Chondrocyte (in vitro differentiated cells): ENCODE results near the gene LEMD3. TPM values are rescaled to one million over a fixed set of nuclear protein-coding genes. Genes with fewer than 3 reads are reported as not detected.
A peak's percentile ranks its signal among the peaks of the same experiment; 100 is the strongest.

Source experiments
- DNase-seq: peaks from one replicate; pipeline ENCODE4 v3.0.0; 2021; ENCODE audit warnings: mixed read lengths, low spot score
- H3K27ac Mint-ChIP-seq: one replicate; pipeline ENCODE4 v1.8.0; 2021; ENCODE audit warnings: mild to moderate bottlenecking, moderate library complexity, mixed read lengths; ENCODE audit not compliant: unreplicated experiment
- H3K27me3 Mint-ChIP-seq: 2 replicates; pipeline ENCODE4 v1.8.0; 2021; ENCODE audit warnings: low read depth, mixed read lengths
- H3K36me3 Mint-ChIP-seq: 2 replicates; pipeline ENCODE4 v1.8.0; 2021; ENCODE audit warnings: low read depth, mixed read lengths
- H3K4me1 Mint-ChIP-seq: 2 replicates; pipeline ENCODE4 v1.8.0; 2021; ENCODE audit warnings: low read depth, mild to moderate bottlenecking, mixed read lengths
- H3K4me3 Mint-ChIP-seq: one replicate; pipeline ENCODE4 v1.8.0; 2021; ENCODE audit warnings: mild to moderate bottlenecking, moderate library complexity, mixed read lengths; ENCODE audit not compliant: unreplicated experiment
- H3K9me3 Mint-ChIP-seq: 2 replicates; pipeline ENCODE4 v1.8.0; 2021; ENCODE audit warnings: low read depth, mixed read lengths
- total RNA-seq: library from RNA; stranded (reverse); gene quantifications from 3 replicates; pipeline ENCODE4 v1.2.1, GENCODE V29; 2021
- TF ChIP-seq, protein P1 (sequence below): fragments of 200-600 bp; sonication (generic); IDR thresholded peaks from 2 replicates; pipeline ENCODE4 v1.5.0; 2021; ENCODE audit warnings: antibody characterized with exemption, mild to moderate bottlenecking, moderate library complexity

Gene LEMD3
- total RNA-seq, 1 donor from 2014 or later: 21.8 TPM

DNA sequence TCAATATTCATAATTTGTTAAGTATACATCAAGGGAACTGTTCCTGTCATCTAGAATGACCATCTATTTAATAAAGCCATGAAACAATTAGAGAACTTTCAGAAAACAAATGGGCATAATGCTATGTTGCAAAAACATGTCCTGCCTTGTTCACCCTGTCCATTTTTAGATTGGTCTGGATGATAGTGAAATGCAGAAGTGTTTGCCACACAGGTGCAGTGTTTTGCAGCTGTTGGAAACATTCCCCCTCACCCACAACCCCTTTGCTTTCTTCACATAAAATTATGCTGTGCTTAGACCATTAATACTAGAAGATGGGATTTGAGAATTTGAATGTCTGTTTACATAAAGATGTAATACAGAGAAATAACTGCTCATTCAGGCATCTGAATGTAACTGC, 36.5 kb downstream of the LEMD3 start:
- H3K4me3 Mint-ChIP-seq: no peak overlapping the region
- TF ChIP-seq, protein P1, sequence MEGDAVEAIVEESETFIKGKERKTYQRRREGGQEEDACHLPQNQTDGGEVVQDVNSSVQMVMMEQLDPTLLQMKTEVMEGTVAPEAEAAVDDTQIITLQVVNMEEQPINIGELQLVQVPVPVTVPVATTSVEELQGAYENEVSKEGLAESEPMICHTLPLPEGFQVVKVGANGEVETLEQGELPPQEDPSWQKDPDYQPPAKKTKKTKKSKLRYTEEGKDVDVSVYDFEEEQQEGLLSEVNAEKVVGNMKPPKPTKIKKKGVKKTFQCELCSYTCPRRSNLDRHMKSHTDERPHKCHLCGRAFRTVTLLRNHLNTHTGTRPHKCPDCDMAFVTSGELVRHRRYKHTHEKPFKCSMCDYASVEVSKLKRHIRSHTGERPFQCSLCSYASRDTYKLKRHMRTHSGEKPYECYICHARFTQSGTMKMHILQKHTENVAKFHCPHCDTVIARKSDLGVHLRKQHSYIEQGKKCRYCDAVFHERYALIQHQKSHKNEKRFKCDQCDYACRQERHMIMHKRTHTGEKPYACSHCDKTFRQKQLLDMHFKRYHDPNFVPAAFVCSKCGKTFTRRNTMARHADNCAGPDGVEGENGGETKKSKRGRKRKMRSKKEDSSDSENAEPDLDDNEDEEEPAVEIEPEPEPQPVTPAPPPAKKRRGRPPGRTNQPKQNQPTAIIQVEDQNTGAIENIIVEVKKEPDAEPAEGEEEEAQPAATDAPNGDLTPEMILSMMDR: no peak
- no peak overlapping the region for H3K27ac Mint-ChIP-seq
- H3K36me3 Mint-ChIP-seq: no peaks in the 10 kb centered on the region
- DNase-seq: no peak
- no peaks in the 10 kb centered on the region for H3K27me3 Mint-ChIP-seq
- H3K9me3 Mint-ChIP-seq: no peaks in the 10 kb centered on the region
- H3K4me1 Mint-ChIP-seq: peaks cover 11% of the 10 kb centered on the region

DNA sequence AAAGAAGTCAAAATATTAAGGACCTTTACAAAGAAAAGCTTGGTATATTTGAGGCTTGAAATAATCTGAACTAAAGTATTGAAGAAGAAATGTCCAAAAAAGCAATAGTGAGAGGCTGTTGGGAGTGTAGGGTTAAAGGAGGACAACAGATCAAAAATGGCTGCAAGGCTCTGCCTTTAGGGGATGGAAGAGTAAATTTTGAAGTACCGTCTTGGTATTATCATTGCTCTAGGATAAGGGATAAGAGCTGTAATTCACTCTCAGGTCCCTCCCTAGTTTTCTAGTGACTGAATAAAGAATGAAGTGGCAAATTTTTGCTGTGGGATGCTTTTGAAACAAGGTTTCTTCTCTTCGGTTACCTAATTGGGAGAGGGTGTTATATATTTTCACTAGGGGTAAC, 38.7 kb downstream of the LEMD3 start:
- Mint-ChIP-seq H3K9me3 (no peaks in the 10 kb centered on the region), H3K27ac (no peak overlapping the region)

DNA sequence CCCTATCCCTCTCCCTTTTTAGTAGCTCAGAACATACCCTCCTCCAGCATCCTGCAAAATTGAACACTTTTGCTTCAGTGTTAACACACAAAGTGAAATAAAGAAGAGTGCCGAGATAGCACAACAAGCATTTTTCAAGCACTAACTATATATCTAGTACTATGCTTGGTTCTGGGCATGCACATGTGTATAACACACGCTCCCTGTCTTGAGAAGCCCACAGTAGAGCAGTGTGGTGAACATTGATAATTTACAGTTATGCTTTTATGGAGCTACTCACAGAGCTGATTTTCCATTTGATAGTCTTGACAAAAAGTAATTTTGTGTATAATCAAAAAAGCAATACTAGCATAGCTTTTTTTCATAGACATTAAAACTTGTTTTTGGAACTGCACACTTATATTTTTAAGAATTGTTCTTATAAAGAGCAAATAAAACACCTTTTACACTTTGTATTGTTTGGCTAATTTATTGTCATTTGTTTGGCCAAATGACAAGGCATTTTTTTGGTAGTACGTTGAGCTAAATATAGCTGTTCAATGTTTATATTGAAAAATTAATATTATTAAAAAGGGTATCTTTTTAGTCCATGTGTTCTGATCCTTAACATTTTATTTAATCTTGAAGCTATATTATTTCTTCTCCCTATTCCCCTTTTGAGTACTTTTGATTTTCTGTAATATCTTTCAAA, 39.7 kb downstream of the LEMD3 start:
- H3K27me3 Mint-ChIP-seq: no peaks in the 10 kb centered on the region
- H3K36me3 Mint-ChIP-seq: peaks cover 4% of the 10 kb centered on the region
- TF ChIP-seq, protein P1: no peak
- no peak for DNase-seq
- peaks cover 11% of the 10 kb centered on the region for H3K4me1 Mint-ChIP-seq
- no peaks in the 10 kb centered on the region for H3K9me3 Mint-ChIP-seq
- H3K4me3 Mint-ChIP-seq: no peak overlapping the region
- peak overlapping the region; percentile 69 for H3K27ac Mint-ChIP-seq

More for the DNA sequence above, 38.7 kb downstream of the LEMD3 start:
- Mint-ChIP-seq H3K4me3 (no peak overlapping the region), H3K36me3 (peaks cover 4% of the 10 kb centered on the region), H3K27me3 (no peaks in the 10 kb centered on the region), H3K4me1 (peaks cover 11% of the 10 kb centered on the region)
- TF ChIP-seq, protein P1: no peak
- no peak for DNase-seq

DNA sequence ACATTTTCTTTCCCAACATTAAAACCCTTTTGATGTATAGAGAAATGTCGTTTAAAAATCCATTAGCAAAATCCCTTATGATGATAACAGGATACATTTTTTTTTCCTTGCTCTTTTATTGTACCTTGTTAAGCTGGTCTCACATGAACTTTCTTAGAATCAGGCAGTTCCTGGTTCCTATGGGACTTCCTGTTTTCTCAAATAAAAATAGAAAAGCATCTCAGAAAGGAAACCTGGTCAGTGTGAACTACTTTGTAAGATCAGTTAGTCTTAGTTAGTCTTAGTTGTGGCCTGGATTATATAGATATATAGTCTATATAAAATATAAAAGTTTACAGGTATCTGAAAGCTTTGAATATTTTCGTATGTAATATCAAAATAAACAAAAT, 40.3 kb downstream of the LEMD3 start:
- peak overlapping the region; percentile 69 for H3K27ac Mint-ChIP-seq
- no peaks in the 10 kb centered on the region for H3K9me3 Mint-ChIP-seq
- H3K4me3 Mint-ChIP-seq: no peak overlapping the region

DNA sequence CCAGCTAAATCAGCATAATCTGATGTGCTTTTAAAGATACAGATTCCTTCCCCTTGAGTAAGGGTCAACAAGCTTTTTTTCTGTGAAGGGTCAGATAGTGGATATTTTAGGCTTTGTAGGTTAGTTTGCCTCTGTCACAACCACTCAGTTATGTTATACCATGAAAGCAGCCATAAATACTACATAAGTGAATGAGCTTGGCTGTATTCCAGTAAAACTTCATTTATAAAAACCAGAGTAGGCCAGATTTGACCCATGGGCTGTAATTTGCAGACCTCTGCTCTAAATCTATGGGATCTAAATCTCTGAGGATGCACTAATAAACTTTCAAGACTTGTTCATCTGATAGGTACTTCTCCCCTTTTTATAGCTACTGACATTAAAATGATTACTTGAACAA, 47.7 kb downstream of the LEMD3 start:
- no peak overlapping the region for H3K27ac Mint-ChIP-seq
- H3K27me3 Mint-ChIP-seq: no peaks in the 10 kb centered on the region
- TF ChIP-seq, protein P1: no peak
- H3K36me3 Mint-ChIP-seq: peaks cover 29% of the 10 kb centered on the region
- peaks cover 15% of the 10 kb centered on the region for H3K9me3 Mint-ChIP-seq
- DNase-seq: no peak
- no peak overlapping the region for H3K4me3 Mint-ChIP-seq
- no peaks in the 10 kb centered on the region for H3K4me1 Mint-ChIP-seq

More for the DNA sequence above, 40.3 kb downstream of the LEMD3 start:
- Mint-ChIP-seq H3K4me1 (peaks cover 11% of the 10 kb centered on the region), H3K36me3 (peaks cover 4% of the 10 kb centered on the region), H3K27me3 (no peaks in the 10 kb centered on the region)
- TF ChIP-seq, protein P1: no peak
- no peak for DNase-seq
